Inferior parietal cortex (tissue), 1 donor: ENCODE measurements around the gene NHLRC4.

Source experiments
- DNase-seq: peaks from one replicate; pipeline ENCODE4 v3.0.0-alpha.2; 2016; ENCODE audit errors: extremely low spot score

Gene NHLRC4

GRCh38 chr16:565419-566330 lies 1.1 kb upstream of the NHLRC4 start:
- no peak for DNase-seq

GRCh38 chr16:567373-568256 lies 810 bp downstream of the NHLRC4 start:
- no peak for DNase-seq

GRCh38 chr16:568401-569258 lies 1.8 kb downstream of the NHLRC4 start:
- no peak for DNase-seq

- DNase-seq: peak; percentile 45
Measured at GRCh38 chr16:569445-570254, 2.8 kb downstream of the NHLRC4 start, which contains the start of gene PIGQ. Gene PIGQ, plus strand, starts transcription at chr16:569968. Its CDS starts 4,107 bp downstream, at chr16:574075.

GRCh38 chr16:572865-573650 lies 6.3 kb downstream of the NHLRC4 start:
- no peak for DNase-seq

- no peak for DNase-seq
Measured at GRCh38 chr16:574021-574760, 7.4 kb downstream of the NHLRC4 start.

- DNase-seq: no peak
Measured at GRCh38 chr16:575354-576196, 8.8 kb downstream of the NHLRC4 start.

- DNase-seq: no peak
Measured at GRCh38 chr16:576197-576822, 9.5 kb downstream of the NHLRC4 start.

- DNase-seq: no peak
Measured at GRCh38 chr16:576823-577201, 10.0 kb downstream of the NHLRC4 start.

- DNase-seq: no peak
Measured at GRCh38 chr16:577796-578195, 11.0 kb downstream of the NHLRC4 start.

- DNase-seq: no peak
Measured at GRCh38 chr16:578232-578869, 11.5 kb downstream of the NHLRC4 start.

GRCh38 chr16:578870-579405 lies 12.1 kb downstream of the NHLRC4 start:
- DNase-seq: peak; percentile 64

- no peak for DNase-seq
Measured at GRCh38 chr16:580141-580945, 13.5 kb downstream of the NHLRC4 start.

- no peak for DNase-seq
Measured at GRCh38 chr16:580946-581498, 14.2 kb downstream of the NHLRC4 start.

GRCh38 chr16:582218-582613 lies 15.4 kb downstream of the NHLRC4 start:
- DNase-seq: no peak
